ENCODE measurements around the gene SEMA4B. TPM values are rescaled to one million over a fixed set of nuclear protein-coding genes. Genes with fewer than 3 reads are reported as not detected.

The SEMA4B gene
- total and polyA plus RNA-seq, 10 of the 15 experiments (the other 5 are each of a cell fraction or from before 2014, with no cell fraction given): 0.87 to 26.0 (median 9.3) TPM

GRCh38 chr15:90191794-90192509 is 9.2 kb upstream of the SEMA4B start (continued):
- TF ChIP-seq SRF (IDR thresholded peaks at IDR 0.05; ENCODE audit: low read depth in 2 of 2, low read length in 2 of 2): no peak
- no peak for TF ChIP-seq ZBTB40 (IDR thresholded peaks at IDR 0.05; ENCODE audit: borderline replicate concordance)
- TF ChIP-seq, protein P1, sequence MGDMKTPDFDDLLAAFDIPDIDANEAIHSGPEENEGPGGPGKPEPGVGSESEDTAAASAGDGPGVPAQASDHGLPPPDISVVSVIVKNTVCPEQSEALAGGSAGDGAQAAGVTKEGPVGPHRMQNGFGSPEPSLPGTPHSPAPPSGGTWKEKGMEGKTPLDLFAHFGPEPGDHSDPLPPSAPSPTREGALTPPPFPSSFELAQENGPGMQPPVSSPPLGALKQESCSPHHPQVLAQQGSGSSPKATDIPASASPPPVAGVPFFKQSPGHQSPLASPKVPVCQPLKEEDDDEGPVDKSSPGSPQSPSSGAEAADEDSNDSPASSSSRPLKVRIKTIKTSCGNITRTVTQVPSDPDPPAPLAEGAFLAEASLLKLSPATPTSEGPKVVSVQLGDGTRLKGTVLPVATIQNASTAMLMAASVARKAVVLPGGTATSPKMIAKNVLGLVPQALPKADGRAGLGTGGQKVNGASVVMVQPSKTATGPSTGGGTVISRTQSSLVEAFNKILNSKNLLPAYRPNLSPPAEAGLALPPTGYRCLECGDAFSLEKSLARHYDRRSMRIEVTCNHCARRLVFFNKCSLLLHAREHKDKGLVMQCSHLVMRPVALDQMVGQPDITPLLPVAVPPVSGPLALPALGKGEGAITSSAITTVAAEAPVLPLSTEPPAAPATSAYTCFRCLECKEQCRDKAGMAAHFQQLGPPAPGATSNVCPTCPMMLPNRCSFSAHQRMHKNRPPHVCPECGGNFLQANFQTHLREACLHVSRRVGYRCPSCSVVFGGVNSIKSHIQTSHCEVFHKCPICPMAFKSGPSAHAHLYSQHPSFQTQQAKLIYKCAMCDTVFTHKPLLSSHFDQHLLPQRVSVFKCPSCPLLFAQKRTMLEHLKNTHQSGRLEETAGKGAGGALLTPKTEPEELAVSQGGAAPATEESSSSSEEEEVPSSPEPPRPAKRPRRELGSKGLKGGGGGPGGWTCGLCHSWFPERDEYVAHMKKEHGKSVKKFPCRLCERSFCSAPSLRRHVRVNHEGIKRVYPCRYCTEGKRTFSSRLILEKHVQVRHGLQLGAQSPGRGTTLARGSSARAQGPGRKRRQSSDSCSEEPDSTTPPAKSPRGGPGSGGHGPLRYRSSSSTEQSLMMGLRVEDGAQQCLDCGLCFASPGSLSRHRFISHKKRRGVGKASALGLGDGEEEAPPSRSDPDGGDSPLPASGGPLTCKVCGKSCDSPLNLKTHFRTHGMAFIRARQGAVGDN (IDR thresholded peaks at IDR 0.05): no peak
- TF ChIP-seq, protein P2, sequence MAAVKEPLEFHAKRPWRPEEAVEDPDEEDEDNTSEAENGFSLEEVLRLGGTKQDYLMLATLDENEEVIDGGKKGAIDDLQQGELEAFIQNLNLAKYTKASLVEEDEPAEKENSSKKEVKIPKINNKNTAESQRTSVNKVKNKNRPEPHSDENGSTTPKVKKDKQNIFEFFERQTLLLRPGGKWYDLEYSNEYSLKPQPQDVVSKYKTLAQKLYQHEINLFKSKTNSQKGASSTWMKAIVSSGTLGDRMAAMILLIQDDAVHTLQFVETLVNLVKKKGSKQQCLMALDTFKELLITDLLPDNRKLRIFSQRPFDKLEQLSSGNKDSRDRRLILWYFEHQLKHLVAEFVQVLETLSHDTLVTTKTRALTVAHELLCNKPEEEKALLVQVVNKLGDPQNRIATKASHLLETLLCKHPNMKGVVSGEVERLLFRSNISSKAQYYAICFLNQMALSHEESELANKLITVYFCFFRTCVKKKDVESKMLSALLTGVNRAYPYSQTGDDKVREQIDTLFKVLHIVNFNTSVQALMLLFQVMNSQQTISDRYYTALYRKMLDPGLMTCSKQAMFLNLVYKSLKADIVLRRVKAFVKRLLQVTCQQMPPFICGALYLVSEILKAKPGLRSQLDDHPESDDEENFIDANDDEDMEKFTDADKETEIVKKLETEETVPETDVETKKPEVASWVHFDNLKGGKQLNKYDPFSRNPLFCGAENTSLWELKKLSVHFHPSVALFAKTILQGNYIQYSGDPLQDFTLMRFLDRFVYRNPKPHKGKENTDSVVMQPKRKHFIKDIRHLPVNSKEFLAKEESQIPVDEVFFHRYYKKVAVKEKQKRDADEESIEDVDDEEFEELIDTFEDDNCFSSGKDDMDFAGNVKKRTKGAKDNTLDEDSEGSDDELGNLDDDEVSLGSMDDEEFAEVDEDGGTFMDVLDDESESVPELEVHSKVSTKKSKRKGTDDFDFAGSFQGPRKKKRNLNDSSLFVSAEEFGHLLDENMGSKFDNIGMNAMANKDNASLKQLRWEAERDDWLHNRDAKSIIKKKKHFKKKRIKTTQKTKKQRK (IDR thresholded peaks at IDR 0.05; ENCODE audit: low read depth, low read length): no peak
- TF ChIP-seq, protein P3, sequence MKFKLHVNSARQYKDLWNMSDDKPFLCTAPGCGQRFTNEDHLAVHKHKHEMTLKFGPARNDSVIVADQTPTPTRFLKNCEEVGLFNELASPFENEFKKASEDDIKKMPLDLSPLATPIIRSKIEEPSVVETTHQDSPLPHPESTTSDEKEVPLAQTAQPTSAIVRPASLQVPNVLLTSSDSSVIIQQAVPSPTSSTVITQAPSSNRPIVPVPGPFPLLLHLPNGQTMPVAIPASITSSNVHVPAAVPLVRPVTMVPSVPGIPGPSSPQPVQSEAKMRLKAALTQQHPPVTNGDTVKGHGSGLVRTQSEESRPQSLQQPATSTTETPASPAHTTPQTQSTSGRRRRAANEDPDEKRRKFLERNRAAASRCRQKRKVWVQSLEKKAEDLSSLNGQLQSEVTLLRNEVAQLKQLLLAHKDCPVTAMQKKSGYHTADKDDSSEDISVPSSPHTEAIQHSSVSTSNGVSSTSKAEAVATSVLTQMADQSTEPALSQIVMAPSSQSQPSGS (IDR thresholded peaks at IDR 0.05; ENCODE audit: low read length): no peak
- TF ChIP-seq GATAD2B (conservative IDR thresholded peaks at IDR 0.05; ENCODE audit: low read depth): 0 out of 2 replicates have a peak, but pooled peaks have one; percentile 69
- TF ChIP-seq CBX5 (IDR thresholded peaks at IDR 0.05; ENCODE audit: low read depth): no peak
- no peak for TF ChIP-seq ATF7 (IDR thresholded peaks at IDR 0.05; ENCODE audit: low read depth)
- TF ChIP-seq SIX5 (IDR thresholded peaks at IDR 0.05; ENCODE audit: low read depth, low read length, severe bottlenecking): no peak
- no peak for TF ChIP-seq POLR2AphosphoS5 (IDR thresholded peaks at IDR 0.05; ENCODE audit: low read length)
- no peak for TF ChIP-seq KDM1A (IDR thresholded peaks at IDR 0.05; ENCODE audit: borderline replicate concordance)
- no peak for TF ChIP-seq ZBTB33 (IDR thresholded peaks at IDR 0.05)
